Activated naive CD8-positive, alpha-beta T cell treated with anti-CD3 and anti-CD28 coated beads, Interleukin-2, amount 50 U/mL, for 24 hours (primary cell): ENCODE measurements around the gene MYBPC3.

ENCODE experiments used
- ATAC-seq: fragments of 150-1000 bp; cut with Tn5 transposase; one replicate; pipeline ENCODE4 v1.10.0; 2021
- DNase-seq: peaks from one replicate; pipeline ENCODE4 v3.0.0; 2021
- H3K27ac Mint-ChIP-seq: one replicate; pipeline ENCODE4 v1.8.0; 2021; ENCODE audit warnings: mild to moderate bottlenecking, mixed read lengths
- H3K27me3 Mint-ChIP-seq: one replicate; pipeline ENCODE4 v1.8.0; 2021; ENCODE audit warnings: mixed read lengths
- H3K36me3 Mint-ChIP-seq: one replicate; pipeline ENCODE4 v1.8.0; 2021; ENCODE audit warnings: low read depth, mixed read lengths
- H3K4me1 Mint-ChIP-seq: one replicate; pipeline ENCODE4 v1.8.0; 2021; ENCODE audit warnings: mixed read lengths
- H3K4me3 Mint-ChIP-seq: one replicate; pipeline ENCODE4 v1.8.0; 2021; ENCODE audit warnings: mild to moderate bottlenecking, moderate library complexity, mixed read lengths
- H3K9me3 Mint-ChIP-seq: one replicate; pipeline ENCODE4 v1.8.0; 2021; ENCODE audit warnings: mixed read lengths

Gene MYBPC3

GRCh38 chr11:47356129-47356997 is 3.9 kb upstream of the MYBPC3 start:
- Mint-ChIP-seq H3K4me1 (peaks cover 16% of the 10 kb centered on the region), H3K27ac (no peak overlapping the region), H3K4me3 (no peak overlapping the region), H3K36me3 (no peaks in the 10 kb centered on the region), H3K27me3 (no peaks in the 10 kb centered on the region), H3K9me3 (no peaks in the 10 kb centered on the region)
- ATAC-seq (no peak), DNase-seq (no peak)

- Mint-ChIP-seq H3K9me3 (no peaks in the 10 kb centered on the region), H3K36me3 (no peaks in the 10 kb centered on the region), H3K27ac (no peak overlapping the region), H3K27me3 (no peaks in the 10 kb centered on the region), H3K4me3 (no peak overlapping the region), H3K4me1 (peaks cover 13% of the 10 kb centered on the region)
- ATAC-seq (no peak), DNase-seq (peak; percentile 64)
Observed at GRCh38 chr11:47355283-47356128, 3.0 kb upstream of the MYBPC3 start.

GRCh38 chr11:47354913-47355282 is 2.4 kb upstream of the MYBPC3 start:
- DNase-seq (no peak), ATAC-seq (no peak)
- no peaks in the 10 kb centered on the region for H3K27me3 Mint-ChIP-seq
- H3K4me3 Mint-ChIP-seq: no peak overlapping the region
- no peak overlapping the region for H3K27ac Mint-ChIP-seq
- H3K9me3 Mint-ChIP-seq: no peaks in the 10 kb centered on the region
- H3K4me1 Mint-ChIP-seq: peaks cover 8% of the 10 kb centered on the region
- H3K36me3 Mint-ChIP-seq: no peaks in the 10 kb centered on the region

- H3K4me1 Mint-ChIP-seq: peaks cover 1% of the 10 kb centered on the region
- H3K27ac Mint-ChIP-seq: no peak overlapping the region
- no peak for ATAC-seq
- H3K9me3 Mint-ChIP-seq: no peaks in the 10 kb centered on the region
- H3K27me3 Mint-ChIP-seq: no peaks in the 10 kb centered on the region
- DNase-seq: no peak
- H3K4me3 Mint-ChIP-seq: no peak overlapping the region
- no peaks in the 10 kb centered on the region for H3K36me3 Mint-ChIP-seq
Observed at GRCh38 chr11:47353978-47354774, 1.7 kb upstream of the MYBPC3 start.

GRCh38 chr11:47351156-47352126 is 1.1 kb downstream of the MYBPC3 start:
- ATAC-seq: no peak
- H3K9me3 Mint-ChIP-seq: no peaks in the 10 kb centered on the region
- H3K4me3 Mint-ChIP-seq: no peak overlapping the region
- no peaks in the 10 kb centered on the region for H3K4me1 Mint-ChIP-seq
- no peaks in the 10 kb centered on the region for H3K27me3 Mint-ChIP-seq
- DNase-seq: no peak
- H3K27ac Mint-ChIP-seq: no peak overlapping the region
- no peaks in the 10 kb centered on the region for H3K36me3 Mint-ChIP-seq

GRCh38 chr11:47350315-47350714 is 2.2 kb downstream of the MYBPC3 start:
- H3K4me3 Mint-ChIP-seq: no peak overlapping the region
- no peak for DNase-seq
- no peak for ATAC-seq
- H3K27ac Mint-ChIP-seq: no peak overlapping the region
- no peaks in the 10 kb centered on the region for H3K27me3 Mint-ChIP-seq
- no peaks in the 10 kb centered on the region for H3K9me3 Mint-ChIP-seq
- no peaks in the 10 kb centered on the region for H3K4me1 Mint-ChIP-seq
- H3K36me3 Mint-ChIP-seq: no peaks in the 10 kb centered on the region

GRCh38 chr11:47349521-47350095 is 2.9 kb downstream of the MYBPC3 start:
- H3K4me3 Mint-ChIP-seq: no peak overlapping the region
- ATAC-seq (no peak), DNase-seq (no peak)
- H3K27ac Mint-ChIP-seq: no peak overlapping the region
- no peaks in the 10 kb centered on the region for H3K4me1 Mint-ChIP-seq
- H3K27me3 Mint-ChIP-seq: no peaks in the 10 kb centered on the region
- H3K36me3 Mint-ChIP-seq: no peaks in the 10 kb centered on the region
- no peaks in the 10 kb centered on the region for H3K9me3 Mint-ChIP-seq

- DNase-seq: no peak
Observed at GRCh38 chr11:47348859-47349258, 3.6 kb downstream of the MYBPC3 start.

GRCh38 chr11:47348131-47348802 is 4.2 kb downstream of the MYBPC3 start:
- Mint-ChIP-seq H3K4me1 (no peaks in the 10 kb centered on the region), H3K4me3 (no peak overlapping the region)

More at GRCh38 chr11:47348859-47349258, 3.6 kb downstream of the MYBPC3 start:
- no peak for ATAC-seq
- Mint-ChIP-seq H3K36me3 (no peaks in the 10 kb centered on the region), H3K4me3 (no peak overlapping the region), H3K9me3 (no peaks in the 10 kb centered on the region), H3K4me1 (no peaks in the 10 kb centered on the region), H3K27me3 (no peaks in the 10 kb centered on the region), H3K27ac (no peak overlapping the region)

GRCh38 chr11:47347137-47347536 is 5.4 kb downstream of the MYBPC3 start:
- no peak for ATAC-seq
- Mint-ChIP-seq H3K27me3 (no peaks in the 10 kb centered on the region), H3K4me1 (no peaks in the 10 kb centered on the region), H3K9me3 (no peaks in the 10 kb centered on the region), H3K4me3 (no peak overlapping the region), H3K36me3 (no peaks in the 10 kb centered on the region), H3K27ac (no peak overlapping the region)
- DNase-seq: no peak

More at GRCh38 chr11:47348131-47348802, 4.2 kb downstream of the MYBPC3 start:
- no peaks in the 10 kb centered on the region for H3K9me3 Mint-ChIP-seq
- DNase-seq (no peak), ATAC-seq (no peak)
- no peaks in the 10 kb centered on the region for H3K27me3 Mint-ChIP-seq
- no peak overlapping the region for H3K27ac Mint-ChIP-seq
- H3K36me3 Mint-ChIP-seq: no peaks in the 10 kb centered on the region

- Mint-ChIP-seq H3K4me3 (no peak overlapping the region), H3K4me1 (no peaks in the 10 kb centered on the region), H3K9me3 (no peaks in the 10 kb centered on the region), H3K36me3 (no peaks in the 10 kb centered on the region), H3K27me3 (no peaks in the 10 kb centered on the region), H3K27ac (no peak overlapping the region)
- ATAC-seq (no peak), DNase-seq (no peak)
Observed at GRCh38 chr11:47345890-47346563, 6.5 kb downstream of the MYBPC3 start.

GRCh38 chr11:47342854-47343253 is 9.6 kb downstream of the MYBPC3 start:
- no peaks in the 10 kb centered on the region for H3K27me3 Mint-ChIP-seq
- H3K9me3 Mint-ChIP-seq: no peaks in the 10 kb centered on the region
- ATAC-seq (no peak), DNase-seq (no peak)
- no peak overlapping the region for H3K4me3 Mint-ChIP-seq
- no peaks in the 10 kb centered on the region for H3K36me3 Mint-ChIP-seq
- H3K4me1 Mint-ChIP-seq: no peaks in the 10 kb centered on the region
- H3K27ac Mint-ChIP-seq: no peak overlapping the region
